CD4-positive, alpha-beta T cell treated with Interferon alpha-2 for 1 hour (primary cell): Measurements from ENCODE around the gene KCNE2.
"Not testable (repeated sequence)": the region's sequence is repeated elsewhere in the genome, so short reads cannot be mapped to it uniquely, and the experiment has no call there.

ENCODE experiments used
- DNase-seq, 2 donors: peaks; one replicate each; pipeline ENCODE4 v3.0.0-alpha.2; 2020 to 2022

KCNE2 gene

DNA sequence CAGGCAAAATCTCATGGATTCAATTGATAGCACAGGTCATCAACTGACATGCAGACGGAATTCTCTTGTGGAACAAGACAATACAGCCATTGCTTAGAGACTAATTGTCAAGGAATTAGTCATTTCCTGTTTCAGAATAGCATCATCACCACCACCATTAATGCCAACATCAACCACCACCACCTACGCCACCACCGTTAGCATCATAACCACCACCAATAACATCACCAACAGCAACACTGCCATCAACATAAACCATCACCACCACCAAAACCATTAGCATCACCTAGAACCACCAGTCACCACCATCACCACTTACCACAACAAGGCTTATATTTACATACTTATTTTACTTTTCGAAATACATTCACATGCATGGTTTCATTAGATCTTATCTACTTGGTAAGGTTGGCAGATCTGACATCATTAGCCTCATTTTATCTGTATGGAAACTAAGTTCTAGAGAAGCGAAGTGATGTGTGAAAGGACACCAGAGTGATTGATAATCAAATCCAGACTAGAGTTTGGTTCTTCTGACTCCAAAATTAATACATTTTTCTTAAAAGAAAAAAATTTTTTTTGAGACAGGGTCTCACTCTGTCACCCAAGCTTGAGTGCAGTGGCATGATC, 53.8 kb downstream of the KCNE2 start:
- not testable (repeated sequence) for DNase-seq
